Ascending aorta (tissue), 2 donors: ENCODE data around the gene CAST. TPM values are rescaled to one million over a fixed set of nuclear protein-coding genes. Genes with fewer than 3 reads are reported as not detected.

Source experiments
- DNase-seq, 2 donors: peaks; one replicate each; pipeline ENCODE4 v3.0.0-alpha.2; 2019; ENCODE audit warnings: low spot score in 2 of 2
- H3K27ac ChIP-seq, 2 donors: fragments of 200-600 bp; sonication (generic); one replicate each; pipeline ENCODE4 v1.5.1; 2016 to 2017; ENCODE audit warnings: mild to moderate bottlenecking in 1 of 2
- H3K27me3 ChIP-seq: fragments of 200-600 bp; sonication (generic); one replicate; pipeline ENCODE4 v1.5.1; 2017
- H3K36me3 ChIP-seq, 2 donors: fragments of 200-600 bp; sonication (generic); one replicate each; pipeline ENCODE4 v1.5.1; 2016
- H3K4me1 ChIP-seq, 2 donors: fragments of 200-600 bp; sonication (generic); one replicate each; pipeline ENCODE4 v1.5.1; 2016 to 2017; ENCODE audit warnings: mild to moderate bottlenecking in 1 of 2
- H3K4me3 ChIP-seq, 2 donors: fragments of 200-600 bp; sonication (generic); one replicate each; pipeline ENCODE4 v1.5.1; 2016 to 2017; ENCODE audit warnings: mild to moderate bottlenecking in 1 of 2
- H3K9me3 ChIP-seq, 2 donors: fragments of 200-600 bp; sonication (generic); one replicate each; pipeline ENCODE4 v1.5.1; 2016
- CTCF ChIP-seq, 3 experiments: fragments of 200-600 bp in 2 of 3; fragments of 450-650 bp in 1 of 3; sonication (generic) in 2 of 3; IDR thresholded peaks; one replicate each; pipeline ENCODE4 v1.5.1; 2016 to 2019; ENCODE audit warnings: antibody characterized with exemption in 3 of 3, mild to moderate bottlenecking in 1 of 3, moderate library complexity in 1 of 3
- intact Hi-C: fragments of 100-400 bp; cut with DNase I; formaldehyde crosslinking; loops from one replicate; pipeline ENCODE4 v1.15.1; 2023
- total RNA-seq: library from RNA; depleted of rRNA; stranded (reverse); fragments of >200 nt; gene quantifications from one replicate; pipeline ENCODE4 v1.1.0, GENCODE V29; 2016

The CAST gene
- total RNA-seq, 1 donor from 2014 or later = 266 TPM

- no peak for TF ChIP-seq CTCF (IDR thresholded peaks at IDR 0.05)
- H3K27ac ChIP-seq = no peak overlapping the region
Observed at GRCh38 chr5:96721351-96721977, 59.3 kb downstream of the CAST start.

GRCh38 chr5:96725257-96725656 lies 63.1 kb downstream of the CAST start:
- Histone ChIP-seq H3K27me3 (no peaks in the 10 kb centered on the region), H3K4me3 (no peak overlapping the region), H3K27ac (no peak overlapping the region), H3K9me3 (no peaks in the 10 kb centered on the region), H3K4me1 (peaks cover 0 to 3% of the 10 kb centered on the region in 2 donors), H3K36me3 (peaks cover 11 to 23% of the 10 kb centered on the region in 2 donors)
- TF ChIP-seq CTCF (IDR thresholded peaks at IDR 0.05) = no peak
- intact Hi-C loops = no loop called here
- DNase-seq = no peak

More at GRCh38 chr5:96721351-96721977, 59.3 kb downstream of the CAST start:
- intact Hi-C loops = no loop called here
- H3K9me3 ChIP-seq = no peaks in the 10 kb centered on the region
- H3K4me1 ChIP-seq = peaks cover 0 to 3% of the 10 kb centered on the region in 2 donors
- no peak overlapping the region for H3K4me3 ChIP-seq
- peaks cover 6 to 11% of the 10 kb centered on the region in 2 donors for H3K36me3 ChIP-seq
- H3K27me3 ChIP-seq = no peaks in the 10 kb centered on the region
- DNase-seq = no peak

- intact Hi-C loops = no loop called here
Observed at GRCh38 chr5:96726802-96727201, 64.6 kb downstream of the CAST start.

GRCh38 chr5:96729156-96729555 lies 67.0 kb downstream of the CAST start:
- H3K36me3 ChIP-seq = peaks cover 18 to 32% of the 10 kb centered on the region in 2 donors
- H3K27ac ChIP-seq = no peak overlapping the region
- no peaks in the 10 kb centered on the region for H3K27me3 ChIP-seq
- H3K4me3 ChIP-seq = no peak overlapping the region
- H3K4me1 ChIP-seq = no peaks in the 10 kb centered on the region
- DNase-seq = no peak
- no peaks in the 10 kb centered on the region for H3K9me3 ChIP-seq
- intact Hi-C loops = no loop called here
- TF ChIP-seq CTCF (IDR thresholded peaks at IDR 0.05) = peak in 1 of 3 experiments; percentile 35

More at GRCh38 chr5:96726802-96727201, 64.6 kb downstream of the CAST start:
- H3K27ac ChIP-seq = no peak overlapping the region
- no peak for DNase-seq
- H3K4me3 ChIP-seq = no peak overlapping the region
- H3K9me3 ChIP-seq = no peaks in the 10 kb centered on the region
- TF ChIP-seq CTCF (IDR thresholded peaks at IDR 0.05) = no peak
- no peaks in the 10 kb centered on the region for H3K4me1 ChIP-seq
- H3K36me3 ChIP-seq = peaks cover 20 to 34% of the 10 kb centered on the region in 2 donors
- H3K27me3 ChIP-seq = no peaks in the 10 kb centered on the region

GRCh38 chr5:96730586-96730985 lies 68.4 kb downstream of the CAST start:
- DNase-seq = no peak
- TF ChIP-seq CTCF (IDR thresholded peaks at IDR 0.05) = no peak
- H3K9me3 ChIP-seq = no peaks in the 10 kb centered on the region
- H3K4me3 ChIP-seq = no peak overlapping the region
- no peak overlapping the region for H3K27ac ChIP-seq
- H3K36me3 ChIP-seq = peaks cover 9 to 27% of the 10 kb centered on the region in 2 donors
- intact Hi-C loops = no loop called here
- no peaks in the 10 kb centered on the region for H3K27me3 ChIP-seq
- H3K4me1 ChIP-seq = no peaks in the 10 kb centered on the region
